Cardiac muscle cell (in vitro differentiated cells and primary cell): Measurements from ENCODE around the gene GP9. TPM values are rescaled to one million over a fixed set of nuclear protein-coding genes. Genes with fewer than 3 reads are reported as not detected.
"Not testable (repeated sequence)": the region's sequence is repeated elsewhere in the genome, so short reads cannot be mapped to it uniquely, and the experiment has no call there.

ENCODE experiments used
- DNase-seq, 2 donors: peaks; one replicate each; pipeline versions ENCODE4 v3.0.0 to v3.0.0-alpha.2; 2010 to 2017; ENCODE audit warnings: low read depth in 1 of 2, low spot score in 1 of 2
- H3K27ac ChIP-seq: fragments of 200-600 bp; sonication (generic); 2 replicates; pipeline ENCODE4 v1.5.1; 2016
- H3K27me3 ChIP-seq: fragments of 200-600 bp; sonication (generic); 2 replicates; pipeline ENCODE4 v1.6.0; 2016; ENCODE audit warnings: control low read depth
- H3K36me3 ChIP-seq: fragments of 200-600 bp; sonication (generic); 2 replicates; pipeline ENCODE4 v1.5.1; 2016; ENCODE audit warnings: control low read depth
- H3K4me1 ChIP-seq: fragments of 200-600 bp; sonication (generic); 2 replicates; pipeline ENCODE4 v1.8.1; 2017; ENCODE audit warnings: low read depth, mild to moderate bottlenecking, mixed run types
- H3K4me3 ChIP-seq: fragments of 200-600 bp; sonication (generic); 2 replicates; pipeline ENCODE4 v1.5.1; 2016; ENCODE audit warnings: mild to moderate bottlenecking
- H3K9me3 ChIP-seq: fragments of 200-600 bp; sonication (generic); 2 replicates; pipeline ENCODE4 v1.5.1; 2017; ENCODE audit warnings: low read depth, mild to moderate bottlenecking, control low read depth
- polyA plus RNA-seq: library from polyadenylated mRNA; unstranded; fragments of >200 nt; fragmentation: Nextera tagmentation; extraction: Ambion mirVana; gene quantifications from 2 replicates; pipeline ENCODE4 v1.2.1, GENCODE V29; 2016
- total RNA-seq: library from RNA; depleted of rRNA; stranded (reverse); fragments of >200 nt; gene quantifications from 2 replicates; pipeline ENCODE4 v1.2.3, GENCODE V29; 2016
- TF ChIP-seq, protein P1 (sequence below): IDR thresholded peaks from 2 replicates; pipeline ENCODE4 v1.5.1; 2012; ENCODE audit warnings: low read depth, mild to moderate bottlenecking, low read length

Gene GP9
- total and polyA plus RNA-seq, 2 experiments from 2014 or later, result not detected

- no peaks in the 10 kb centered on the region for H3K36me3 ChIP-seq
- TF ChIP-seq, protein P1, sequence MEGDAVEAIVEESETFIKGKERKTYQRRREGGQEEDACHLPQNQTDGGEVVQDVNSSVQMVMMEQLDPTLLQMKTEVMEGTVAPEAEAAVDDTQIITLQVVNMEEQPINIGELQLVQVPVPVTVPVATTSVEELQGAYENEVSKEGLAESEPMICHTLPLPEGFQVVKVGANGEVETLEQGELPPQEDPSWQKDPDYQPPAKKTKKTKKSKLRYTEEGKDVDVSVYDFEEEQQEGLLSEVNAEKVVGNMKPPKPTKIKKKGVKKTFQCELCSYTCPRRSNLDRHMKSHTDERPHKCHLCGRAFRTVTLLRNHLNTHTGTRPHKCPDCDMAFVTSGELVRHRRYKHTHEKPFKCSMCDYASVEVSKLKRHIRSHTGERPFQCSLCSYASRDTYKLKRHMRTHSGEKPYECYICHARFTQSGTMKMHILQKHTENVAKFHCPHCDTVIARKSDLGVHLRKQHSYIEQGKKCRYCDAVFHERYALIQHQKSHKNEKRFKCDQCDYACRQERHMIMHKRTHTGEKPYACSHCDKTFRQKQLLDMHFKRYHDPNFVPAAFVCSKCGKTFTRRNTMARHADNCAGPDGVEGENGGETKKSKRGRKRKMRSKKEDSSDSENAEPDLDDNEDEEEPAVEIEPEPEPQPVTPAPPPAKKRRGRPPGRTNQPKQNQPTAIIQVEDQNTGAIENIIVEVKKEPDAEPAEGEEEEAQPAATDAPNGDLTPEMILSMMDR, result no peak
- H3K27ac ChIP-seq, result no peak overlapping the region
- no peak for DNase-seq
- H3K9me3 ChIP-seq, result no peaks in the 10 kb centered on the region
- no peaks in the 10 kb centered on the region for H3K4me1 ChIP-seq
- H3K4me3 ChIP-seq, result no peak overlapping the region
- no peaks in the 10 kb centered on the region for H3K27me3 ChIP-seq
These were observed 4.6 kb downstream of the GP9 start for GRCh38 chr3:129065016-129065719.

DNA sequence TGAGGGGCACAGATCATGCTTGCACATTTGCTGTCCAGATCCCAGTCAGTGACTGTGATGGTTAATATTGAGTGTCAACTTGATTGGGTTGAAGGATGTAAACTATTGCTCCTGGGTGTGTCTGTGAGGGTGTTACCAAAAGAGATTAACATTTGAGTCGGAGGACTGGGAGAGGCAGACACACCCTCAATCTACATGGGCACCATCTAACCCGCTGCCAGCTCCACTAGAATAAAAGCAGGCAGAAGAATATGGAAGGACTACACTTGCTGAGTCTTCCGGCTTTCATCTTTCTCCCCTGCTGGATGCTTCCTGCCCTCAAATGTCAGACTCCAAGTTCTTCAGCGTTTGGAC, 5.1 kb downstream of the GP9 start:
- Histone ChIP-seq H3K27me3 (no peaks in the 10 kb centered on the region), H3K27ac (no peak overlapping the region), H3K36me3 (no peaks in the 10 kb centered on the region), H3K4me1 (no peaks in the 10 kb centered on the region), H3K4me3 (no peak overlapping the region), H3K9me3 (no peaks in the 10 kb centered on the region)
- DNase-seq, result no peak
- TF ChIP-seq, protein P1, result no peak

DNA sequence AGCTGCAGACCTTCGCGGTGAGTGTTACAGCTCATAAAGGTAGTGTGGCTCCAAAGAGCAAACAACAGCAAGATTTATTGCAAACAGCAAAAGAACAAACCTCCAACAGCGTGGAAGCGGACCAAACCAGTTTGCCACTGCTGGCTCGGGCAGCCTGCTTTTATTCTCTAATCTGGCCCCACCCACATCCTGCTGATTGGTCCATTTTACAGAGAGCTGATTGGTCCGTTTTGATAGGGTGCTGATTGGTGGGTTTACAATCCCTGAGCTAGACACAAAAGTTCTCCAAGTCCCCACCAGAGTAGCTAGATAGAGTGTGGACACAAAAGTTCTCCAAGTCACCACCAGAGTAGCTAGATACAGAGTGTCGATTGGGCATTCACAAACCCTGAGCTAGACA, 7.1 kb downstream of the GP9 start:
- not testable (repeated sequence) for DNase-seq, H3K4me1 ChIP-seq, H3K27me3 ChIP-seq, H3K4me3 ChIP-seq, H3K36me3 ChIP-seq, H3K9me3 ChIP-seq, H3K27ac ChIP-seq

GRCh38 chr3:129068291-129068886, 7.8 kb downstream of the GP9 start:
- TF ChIP-seq, protein P1, result no peak
- Histone ChIP-seq H3K27ac (no peak overlapping the region), H3K9me3 (no peaks in the 10 kb centered on the region), H3K4me1 (no peaks in the 10 kb centered on the region), H3K27me3 (no peaks in the 10 kb centered on the region), H3K36me3 (no peaks in the 10 kb centered on the region), H3K4me3 (no peak overlapping the region)
- DNase-seq, result peak in 1 of 2 donors; percentile 52

GRCh38 chr3:129069313-129070085, 8.9 kb downstream of the GP9 start:
- H3K4me3 ChIP-seq, H3K27me3 ChIP-seq, H3K27ac ChIP-seq, H3K36me3 ChIP-seq, H3K4me1 ChIP-seq, DNase-seq, H3K9me3 ChIP-seq: not testable (repeated sequence)

DNA sequence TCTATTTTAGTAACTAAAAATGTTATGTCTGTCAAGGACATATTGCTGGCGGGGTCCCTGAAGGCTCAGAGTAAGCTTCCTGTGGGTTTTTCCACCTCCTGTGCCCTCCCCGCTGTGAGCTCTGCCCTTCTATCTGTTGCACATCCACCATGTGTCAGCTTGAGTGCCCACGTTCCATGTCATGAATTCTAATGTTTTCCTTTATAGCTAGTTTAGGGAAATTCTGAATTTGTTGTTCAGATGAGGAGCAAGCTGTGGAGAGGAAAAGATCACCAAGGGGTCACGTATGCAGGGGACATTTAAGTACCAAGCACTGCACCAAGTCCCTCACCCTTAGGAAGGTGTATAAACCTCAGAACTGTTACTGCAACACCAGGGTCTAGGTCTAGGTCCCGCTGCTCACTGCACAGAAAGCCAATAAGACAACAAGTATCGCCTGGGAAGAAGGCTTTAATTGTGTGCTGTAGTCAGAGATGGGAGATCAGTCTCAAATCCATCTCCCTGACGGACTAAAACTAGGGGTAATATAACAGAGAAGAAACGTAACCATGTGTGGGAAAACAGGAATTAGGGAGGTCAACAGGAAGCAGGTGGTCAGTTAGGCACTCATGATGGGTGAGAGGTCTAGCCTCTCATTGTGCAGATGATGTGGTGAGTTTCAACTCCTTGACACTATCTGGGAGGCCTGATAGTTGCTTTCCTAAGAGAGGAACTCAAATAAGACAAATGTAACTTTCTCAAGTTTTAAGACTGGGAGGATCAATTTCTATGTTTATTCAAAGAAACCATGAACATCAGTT, 9.7 kb downstream of the GP9 start:
- no peaks in the 10 kb centered on the region for H3K4me1 ChIP-seq
- DNase-seq, result no peak
- TF ChIP-seq, protein P1, result no peak
- H3K27ac ChIP-seq, result no peak overlapping the region
- H3K9me3 ChIP-seq, result no peaks in the 10 kb centered on the region
- H3K36me3 ChIP-seq, result no peaks in the 10 kb centered on the region
- H3K27me3 ChIP-seq, result no peaks in the 10 kb centered on the region
- no peak overlapping the region for H3K4me3 ChIP-seq
